NOMO-1 treated with DMSO at 0.1 percent for 48 hours (cell line): ENCODE measurements around the gene SCARB1.

Experiments used
- DNase-seq: peaks from one replicate; lab custom pipeline; 2025; ENCODE audit not compliant: unreplicated experiment; lab: John Stamatoyannopoulos, UW

Gene SCARB1

DNA sequence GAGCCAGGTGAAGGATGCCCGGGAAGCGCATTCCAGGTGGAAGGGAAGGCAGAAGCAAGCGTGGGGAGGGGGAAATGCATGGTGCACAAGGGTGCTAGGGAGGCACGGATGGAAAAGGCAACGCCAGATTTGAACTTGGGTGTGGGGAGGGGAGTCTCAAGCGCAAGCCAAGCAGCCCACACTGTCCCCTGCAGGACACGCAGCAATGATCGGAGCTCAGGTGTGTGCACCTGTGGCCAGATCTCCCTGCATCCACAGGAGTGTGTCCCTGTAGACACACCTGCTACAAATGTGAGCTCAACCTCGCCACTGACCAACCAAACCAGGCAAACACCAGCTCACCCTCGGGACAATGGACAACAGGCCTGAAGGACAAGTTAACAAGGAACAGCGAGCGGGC lies 63.2 kb downstream of the SCARB1 start:
- DNase-seq, result no peak

DNA sequence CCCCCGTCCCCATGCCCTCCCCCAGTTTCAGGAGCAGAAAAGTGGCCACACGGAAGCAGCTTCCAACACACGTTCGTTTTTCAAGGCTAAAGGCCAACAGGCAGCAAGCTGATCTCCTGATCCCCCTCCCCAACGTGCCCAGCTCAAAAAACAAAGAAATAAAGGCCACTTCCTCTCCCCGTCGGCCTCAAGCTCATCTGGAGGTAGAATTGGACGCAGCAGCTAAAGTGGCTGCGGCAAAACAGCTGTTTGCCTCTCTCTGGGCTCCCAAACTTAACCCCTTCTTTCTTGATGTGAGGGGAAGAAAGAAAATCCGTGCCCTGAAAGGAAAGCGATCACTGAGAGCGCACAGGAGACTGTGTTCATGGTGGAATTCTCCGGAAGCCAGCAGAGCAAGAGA lies 66.3 kb downstream of the SCARB1 start:
- no peak for DNase-seq

DNA sequence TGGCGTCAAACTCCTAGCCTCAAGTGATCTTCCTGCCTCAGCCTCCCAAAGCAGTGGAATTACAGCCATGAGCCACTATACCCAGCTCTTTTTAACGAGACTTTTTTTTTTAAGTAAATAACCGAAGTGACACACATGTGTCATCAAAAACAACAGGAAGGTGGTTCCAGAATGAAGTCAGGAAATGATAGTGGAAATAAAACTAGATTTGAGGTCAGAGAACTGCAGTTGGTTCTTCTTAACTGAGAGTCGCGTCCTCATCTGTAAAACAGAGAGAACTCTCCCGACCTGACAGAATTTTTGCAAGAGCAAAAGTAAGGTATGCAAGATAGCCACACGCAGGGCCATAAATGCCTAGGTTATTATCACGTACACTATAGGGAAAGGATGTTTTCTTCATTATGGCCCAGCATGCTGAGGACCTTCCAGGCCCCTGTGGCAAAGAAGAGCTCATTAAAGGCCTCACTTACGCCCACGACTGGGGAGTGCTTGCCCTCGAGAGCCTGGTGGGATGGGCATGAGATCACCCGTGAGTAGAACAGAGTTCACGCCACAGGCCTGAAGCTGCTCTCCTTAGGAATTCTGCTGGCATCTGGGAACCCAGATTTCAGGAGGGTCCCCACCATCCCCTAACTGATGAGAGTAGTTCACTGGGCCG lies 67.2 kb downstream of the SCARB1 start:
- DNase-seq, result no peak

DNA sequence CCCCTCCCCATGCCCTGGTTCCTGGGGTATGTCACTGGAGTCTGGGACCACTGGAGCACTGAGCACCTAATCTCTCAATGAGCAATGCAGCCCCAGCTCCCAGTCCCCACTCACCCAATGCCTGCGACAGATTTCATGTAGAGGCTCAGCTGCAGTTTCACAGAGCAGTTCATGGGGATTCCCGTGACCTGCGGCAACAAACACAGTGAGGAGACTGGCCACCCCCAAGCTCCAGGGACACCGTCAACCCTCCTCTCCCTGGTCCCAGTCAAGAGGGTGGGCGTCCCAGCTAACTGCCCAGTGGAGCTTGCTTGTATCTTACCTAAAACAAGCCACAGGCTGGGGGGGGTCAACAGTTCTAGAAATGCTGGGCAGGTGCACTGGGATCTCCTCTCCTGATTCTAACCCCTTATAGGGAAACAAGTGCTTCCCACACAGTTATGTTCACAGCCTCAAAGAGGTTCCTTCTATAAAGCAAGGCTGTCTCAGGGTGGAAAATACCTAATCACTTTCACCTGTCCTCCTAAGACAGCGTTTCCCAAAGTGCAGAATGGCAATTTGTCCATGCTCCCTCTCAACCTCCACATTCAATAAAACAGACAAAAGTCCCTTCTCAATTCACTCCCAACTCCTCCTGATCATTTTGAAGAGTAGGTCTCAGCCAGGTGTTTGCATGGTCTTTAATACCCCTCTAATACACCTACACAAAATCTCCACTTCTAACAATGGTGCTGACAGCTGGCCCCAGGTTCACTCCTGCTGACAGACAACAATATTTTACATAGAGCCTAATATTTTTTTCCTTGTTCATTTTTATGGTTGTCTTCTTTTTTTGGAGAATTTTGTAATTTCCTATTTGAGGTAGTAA lies 68.3 kb downstream of the SCARB1 start:
- no peak for DNase-seq

DNA sequence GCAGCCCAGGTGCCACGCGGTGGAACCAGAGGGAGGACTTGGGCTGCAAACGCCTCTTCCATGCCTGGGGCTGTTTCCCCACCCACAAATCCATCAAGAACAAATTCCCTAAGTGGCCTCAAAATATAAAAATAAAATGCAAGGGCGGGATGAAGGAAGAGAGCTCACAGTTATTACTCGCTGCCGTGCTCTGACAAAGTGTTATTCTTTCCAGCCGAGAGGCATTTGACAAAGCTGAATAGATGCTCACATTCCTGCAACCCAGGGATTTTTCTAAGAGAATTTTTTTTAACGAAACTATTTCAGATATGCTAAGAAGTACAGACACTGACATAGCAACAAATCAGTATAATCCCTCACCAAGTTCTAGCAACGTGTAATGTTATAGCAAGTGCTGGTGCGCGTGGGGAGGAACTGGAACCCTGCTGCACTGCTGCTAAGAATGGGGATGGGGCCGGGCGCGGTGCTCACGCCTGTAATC lies 70.7 kb downstream of the SCARB1 start:
- no peak for DNase-seq

DNA sequence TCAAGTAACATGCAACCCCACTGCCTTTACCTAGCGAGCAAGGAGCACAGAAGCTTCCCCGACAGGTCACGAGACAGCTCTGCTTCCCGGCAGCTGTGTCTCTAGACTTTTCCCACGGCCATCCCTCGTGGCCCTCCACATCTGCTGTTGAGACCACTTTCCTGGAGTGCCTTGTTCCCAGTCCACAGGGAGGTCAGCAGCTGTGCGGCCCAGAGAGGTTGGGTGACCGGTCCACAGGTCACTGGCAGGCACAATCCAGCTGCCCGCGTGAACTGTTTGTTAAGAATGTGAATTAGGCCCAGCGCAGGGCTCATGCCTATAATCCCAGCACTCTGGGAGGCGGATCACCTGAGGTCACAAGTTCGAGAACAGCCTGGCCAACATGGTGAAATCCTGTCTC lies 71.5 kb downstream of the SCARB1 start:
- DNase-seq, result no peak

DNA sequence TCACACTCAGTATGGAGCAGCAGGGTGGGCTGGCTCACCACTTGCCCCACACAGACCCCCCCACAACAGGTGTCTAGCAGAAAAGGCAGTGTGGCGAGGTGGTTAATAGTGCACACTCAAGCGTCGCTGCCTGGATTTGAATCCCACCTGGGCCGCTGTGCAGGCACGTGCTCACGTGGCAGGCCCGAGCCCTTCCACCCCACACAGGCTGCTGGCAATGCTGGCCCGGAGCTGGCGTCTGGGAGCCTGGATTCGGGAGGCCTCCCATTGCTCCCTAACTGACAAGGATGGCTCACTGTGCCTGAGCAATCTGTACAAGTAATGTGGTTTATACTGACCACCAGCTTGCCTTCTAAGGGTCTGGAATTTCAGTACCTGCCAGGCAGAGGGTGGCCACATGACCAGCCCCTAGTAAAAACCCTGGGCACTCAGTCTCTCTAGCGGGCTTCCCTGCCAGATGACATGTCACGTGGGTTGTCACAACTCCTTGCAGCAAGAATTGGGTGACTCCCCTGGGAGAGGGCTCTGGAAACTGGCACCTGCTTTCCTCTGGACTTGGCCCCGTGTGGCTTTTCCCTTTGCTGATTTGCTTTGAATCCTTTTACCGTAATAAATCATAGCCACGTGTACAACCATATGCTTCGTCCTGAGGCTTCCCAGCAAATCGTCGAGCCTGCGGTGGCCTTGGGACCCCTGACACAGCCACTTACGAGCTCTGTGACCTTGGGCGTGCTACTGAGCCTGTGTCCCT lies 72.8 kb downstream of the SCARB1 start:
- no peak for DNase-seq

DNA sequence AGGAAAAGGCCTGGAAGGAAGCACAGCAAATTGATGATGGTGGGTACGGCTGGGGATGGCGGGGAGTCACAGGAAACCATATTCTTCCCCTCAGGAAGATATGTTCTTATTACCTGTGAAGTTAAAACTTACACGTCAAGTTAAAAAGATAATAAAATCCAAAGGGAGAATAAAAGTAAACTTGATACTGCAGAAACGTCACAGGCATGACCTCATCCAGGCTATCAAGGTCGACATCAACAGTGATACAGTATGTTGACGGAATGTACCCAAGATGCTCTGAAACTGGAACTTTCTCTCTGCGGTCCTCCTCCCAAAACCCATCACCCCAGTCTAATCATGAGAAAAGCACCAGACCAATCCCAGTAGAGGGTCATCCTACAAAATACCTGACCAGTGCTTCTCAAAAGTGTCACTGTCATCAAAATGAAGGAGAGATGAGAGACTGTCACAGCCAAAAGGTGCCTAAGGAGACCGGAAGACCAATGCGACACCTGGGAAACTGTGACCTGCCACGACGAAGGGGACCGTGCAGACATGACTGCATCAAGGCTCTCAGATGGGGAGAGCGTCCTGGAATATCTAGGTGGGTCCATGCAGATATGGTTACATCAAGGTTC lies 74.6 kb downstream of the SCARB1 start:
- DNase-seq, result no peak

DNA sequence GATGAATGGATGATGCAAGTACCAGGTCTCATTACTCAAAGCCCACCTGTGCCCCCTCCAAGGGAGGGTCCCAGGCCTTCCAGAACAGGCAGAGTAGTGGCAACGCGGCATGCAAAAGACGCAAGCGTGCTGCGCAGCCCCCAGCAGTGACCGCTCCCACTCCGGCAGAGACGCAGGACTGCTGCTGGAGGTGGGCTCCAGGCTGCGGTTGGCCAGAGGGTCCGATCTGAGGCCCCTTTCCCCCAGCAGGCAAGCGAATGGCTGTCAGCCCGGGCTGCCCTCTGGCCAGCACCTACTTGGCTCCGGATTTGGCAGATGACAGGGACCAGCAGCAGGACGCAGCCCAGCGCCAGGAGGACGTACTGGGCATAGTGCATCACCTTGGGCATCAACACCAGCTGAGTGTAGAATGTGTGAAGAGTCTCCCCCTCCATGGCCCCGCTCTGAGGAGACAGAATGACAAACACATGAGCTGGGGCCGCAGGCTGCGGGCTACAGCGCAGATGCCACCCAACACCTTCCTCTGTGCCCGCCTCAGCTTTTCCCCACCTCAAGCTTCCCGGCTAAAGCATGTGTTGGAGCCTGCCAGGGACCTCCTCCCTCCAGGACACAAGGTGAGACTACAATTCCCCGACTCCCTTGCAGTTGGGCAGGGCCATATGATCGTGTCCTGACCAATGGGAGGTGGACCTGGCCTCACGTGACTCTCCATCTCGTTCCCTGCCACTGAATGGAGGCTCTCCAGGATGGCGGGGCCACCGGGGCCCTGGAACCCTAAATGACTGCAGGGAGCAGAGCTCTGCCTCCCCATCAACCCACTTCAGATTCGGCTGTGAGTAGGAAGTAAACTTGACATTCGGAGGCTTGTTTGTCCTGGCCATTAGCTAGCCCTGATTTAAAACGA lies 77.4 kb downstream of the SCARB1 start:
- DNase-seq, result no peak

DNA sequence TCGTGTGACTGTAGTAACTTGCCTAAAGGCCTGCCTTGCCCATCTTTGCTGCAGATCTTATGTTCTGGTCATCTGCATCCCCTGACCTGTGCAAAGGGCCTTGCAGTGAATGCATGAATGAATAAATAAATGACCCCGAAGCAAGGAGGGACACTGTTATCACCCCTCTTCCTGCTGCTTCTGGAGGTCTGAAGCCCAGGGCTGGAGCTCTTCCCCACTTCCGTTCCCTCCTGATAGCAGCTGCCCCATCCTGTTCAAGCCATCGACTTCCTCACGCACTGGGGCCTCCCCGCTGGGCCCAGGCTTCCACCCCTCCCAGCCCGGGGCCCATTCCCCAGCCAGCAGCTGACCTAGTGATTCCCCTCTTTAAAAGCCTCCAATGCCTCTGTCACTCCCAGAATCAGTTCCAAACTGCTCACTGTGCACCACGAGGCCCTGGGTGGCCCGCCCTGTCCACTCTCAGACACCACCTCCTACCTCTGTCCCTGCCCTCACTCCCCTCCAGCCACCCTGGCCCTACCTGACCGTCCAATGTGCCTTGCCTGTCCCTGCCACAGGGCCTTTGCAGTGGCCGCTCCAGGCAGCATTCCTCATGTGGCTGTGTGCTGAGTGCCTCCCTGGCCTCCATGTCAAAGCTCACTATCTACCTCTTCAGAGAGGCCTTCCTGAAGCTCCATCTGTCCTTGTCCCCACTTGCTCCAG lies 78.6 kb downstream of the SCARB1 start:
- DNase-seq, result no peak

DNA sequence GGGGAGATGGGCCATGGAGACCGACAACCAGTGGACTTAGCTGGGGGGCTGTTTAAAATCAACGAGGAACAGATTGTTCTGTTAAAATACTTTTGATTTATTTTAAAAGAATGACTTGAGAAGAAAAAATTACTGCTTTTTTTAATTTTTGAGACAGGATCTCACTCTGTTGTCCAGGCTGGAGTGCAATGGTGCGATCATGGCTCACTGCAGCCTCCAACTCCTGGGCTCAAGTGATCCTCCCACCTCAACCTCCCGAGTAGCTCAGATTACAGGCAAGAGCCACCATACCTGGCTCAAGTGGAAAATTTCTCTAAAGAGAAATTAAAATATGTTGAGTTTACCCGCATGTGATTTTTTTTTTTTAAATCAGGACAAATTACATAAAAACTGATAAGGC lies 80.6 kb downstream of the SCARB1 start:
- no peak for DNase-seq

DNA sequence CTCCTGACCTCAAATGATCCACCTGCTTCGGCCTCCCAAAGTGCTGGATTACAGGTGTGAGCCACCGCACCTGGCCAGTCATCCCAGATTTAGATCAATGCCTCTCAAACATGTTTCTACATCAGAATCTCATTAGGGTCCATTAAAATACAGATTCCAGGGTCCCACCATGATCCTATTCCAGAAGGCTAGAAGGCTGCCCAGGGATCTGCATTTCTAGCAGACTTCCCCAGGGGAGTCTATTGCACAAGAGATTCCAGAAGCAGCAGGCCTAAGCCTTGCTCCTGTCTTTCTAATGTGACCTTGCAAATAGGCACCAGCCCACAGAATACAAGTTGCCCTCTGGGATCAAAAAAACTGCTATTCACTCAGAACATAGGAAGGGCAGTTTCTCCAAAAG lies 81.5 kb downstream of the SCARB1 start:
- DNase-seq, result no peak

DNA sequence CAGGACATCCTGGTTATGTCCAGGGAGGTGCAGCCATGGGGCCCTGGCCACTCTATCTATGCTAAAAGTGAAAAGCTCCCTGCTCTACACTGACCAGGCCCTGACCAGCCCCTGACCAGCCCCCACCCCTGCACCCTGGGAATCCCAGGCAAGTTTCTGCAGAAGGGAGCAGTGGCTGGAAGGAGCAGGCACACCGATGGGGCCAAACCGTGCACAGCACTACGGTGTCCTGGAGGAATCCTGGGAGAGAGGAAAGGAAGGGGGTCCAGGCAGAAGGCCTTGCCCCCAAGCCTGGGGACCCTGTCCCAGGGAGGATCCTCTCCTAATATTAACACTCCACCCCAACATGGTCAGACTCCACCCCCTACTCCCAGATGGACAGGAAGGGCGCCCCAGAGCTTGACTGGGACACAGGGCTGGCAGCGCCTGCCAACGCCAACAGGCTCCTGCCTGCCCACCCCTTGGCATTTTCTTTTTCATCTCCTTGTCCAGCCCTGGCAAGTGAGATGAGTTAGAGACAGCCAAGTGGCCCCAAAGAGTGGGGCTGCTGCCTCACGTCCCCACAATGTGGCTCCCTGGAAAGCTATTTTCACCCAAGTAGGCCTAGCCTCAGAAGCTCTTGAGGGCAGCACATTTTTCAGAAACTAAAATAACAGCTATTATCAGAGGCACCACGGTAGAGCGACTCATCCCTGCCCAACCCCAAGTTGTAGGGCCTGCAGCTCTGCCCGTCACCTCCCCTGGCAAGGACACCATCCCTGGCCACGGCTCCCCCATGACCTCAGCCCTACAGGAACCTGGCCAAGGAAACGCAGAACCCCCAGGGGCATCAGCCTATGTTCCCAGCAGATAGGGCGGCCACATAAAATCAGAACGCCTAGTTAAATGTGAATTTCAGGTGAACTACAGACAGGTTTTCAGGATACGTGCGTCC lies 82.6 kb downstream of the SCARB1 start:
- DNase-seq, result no peak

DNA sequence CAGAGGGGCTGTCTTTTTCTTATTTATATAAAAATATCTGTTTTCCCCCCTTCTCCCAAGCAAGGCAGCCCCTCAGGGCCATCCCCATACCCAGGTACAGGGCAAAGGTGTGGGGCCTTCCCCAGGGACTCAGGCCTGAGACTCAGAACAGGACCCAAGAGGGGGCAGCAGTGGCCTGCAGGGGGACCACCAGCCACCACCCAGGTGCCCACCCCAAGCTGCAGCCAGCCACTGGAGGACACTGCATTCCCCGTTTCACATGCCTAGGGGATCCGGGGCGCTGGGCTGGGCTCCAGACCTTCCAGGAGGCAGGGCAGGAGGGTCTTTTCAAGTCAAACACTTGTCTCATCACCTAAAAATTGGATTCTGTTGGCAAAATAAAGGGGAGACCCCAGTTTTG lies 83.3 kb downstream of the SCARB1 start:
- no peak for DNase-seq

DNA sequence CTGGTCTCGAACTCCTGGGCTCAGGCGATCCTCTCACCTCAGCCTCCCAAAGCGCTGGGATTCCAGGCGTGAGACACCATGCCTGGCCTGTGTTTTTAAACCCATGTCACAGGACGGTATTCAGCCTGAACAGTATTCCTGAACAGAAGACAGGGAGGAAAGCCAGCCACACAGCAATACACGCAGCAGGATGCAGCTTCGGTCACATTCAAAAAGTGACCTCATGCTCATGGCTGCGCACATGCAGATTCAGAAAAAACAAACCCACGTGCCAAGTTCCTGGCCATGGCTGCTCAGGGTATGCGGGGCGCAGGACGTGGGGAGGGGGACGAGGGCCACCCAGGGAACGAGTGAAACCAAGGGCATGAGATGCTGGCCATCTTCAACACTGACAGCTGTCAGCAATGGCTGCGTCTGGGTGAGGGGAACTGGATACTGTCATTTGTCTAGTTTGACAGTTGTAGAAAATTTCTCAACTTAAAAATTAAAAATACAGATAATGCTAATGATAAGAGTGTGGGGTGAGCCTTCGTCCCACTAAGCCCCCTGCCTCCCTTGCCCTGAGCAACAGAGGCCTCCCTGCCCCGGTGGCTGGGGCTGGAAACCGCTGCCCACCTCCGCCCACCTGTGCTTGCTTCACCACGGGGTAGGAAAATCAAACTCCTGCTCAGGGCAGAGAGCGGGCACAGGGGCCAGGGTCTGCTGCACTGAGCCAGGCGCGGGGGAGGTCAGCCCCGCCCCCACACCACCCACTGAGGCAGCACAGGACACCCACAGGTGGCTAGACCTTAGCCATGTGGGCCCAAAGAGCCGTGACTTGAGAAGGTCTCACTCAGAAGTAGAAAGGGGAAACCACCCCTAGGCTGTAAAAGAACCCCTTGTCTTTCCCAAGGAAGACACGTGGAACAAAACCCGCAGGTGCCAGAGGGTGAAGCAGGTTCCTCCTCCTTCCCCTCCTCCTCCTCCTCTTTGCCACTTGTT lies 84.2 kb downstream of the SCARB1 start:
- no peak for DNase-seq

DNA sequence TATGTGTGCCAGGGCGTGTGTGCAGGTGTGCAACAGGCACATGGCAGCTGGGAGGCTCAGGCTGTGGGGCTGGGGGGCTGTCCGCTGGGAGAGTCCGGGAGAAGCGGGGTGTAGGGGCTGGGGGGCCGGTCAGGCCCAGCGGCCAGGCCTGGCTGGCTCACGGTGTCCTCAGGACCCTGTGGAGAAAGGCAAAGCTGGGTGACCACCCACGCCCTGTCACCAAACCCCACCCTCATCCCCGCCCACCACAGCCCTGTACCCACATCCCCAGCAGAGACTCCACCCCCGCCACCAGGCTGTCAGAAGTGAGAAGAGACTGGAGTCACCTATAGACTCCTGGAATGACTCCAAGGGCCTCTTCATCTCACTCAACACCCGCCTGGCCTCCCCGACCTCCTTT lies 85.3 kb downstream of the SCARB1 start:
- no peak for DNase-seq
